Fibroblast of lung (primary cell): ENCODE results near the gene PTRH1. TPM values are rescaled to one million over a fixed set of nuclear protein-coding genes. Genes with fewer than 3 reads are reported as not detected.

Source experiments
- DNase-seq, 2 donors: peaks; one replicate each; pipeline versions ENCODE4 v3.0.0 to v3.0.0-alpha.2; 2010; ENCODE audit warnings: low read depth in 2 of 2
- H2AFZ ChIP-seq: 2 replicates; pipeline ENCODE4 v1.5.1; 2012; ENCODE audit warnings: low read length, control low read depth, inconsistent platforms
- H3K27ac ChIP-seq: 2 replicates; pipeline ENCODE4 v1.5.1; 2011; ENCODE audit warnings: low read length, control low read depth; ENCODE audit not compliant: insufficient read depth
- H3K27me3 ChIP-seq: 2 replicates; pipeline ENCODE4 v1.5.1; 2011; ENCODE audit warnings: mild to moderate bottlenecking, low read length; ENCODE audit not compliant: control insufficient read depth, insufficient read depth
- H3K36me3 ChIP-seq: 2 replicates; pipeline ENCODE4 v1.5.1; 2011; ENCODE audit warnings: low read length; ENCODE audit not compliant: control insufficient read depth, insufficient read depth
- H3K4me1 ChIP-seq: 2 replicates; pipeline ENCODE4 v1.5.1; 2011; ENCODE audit warnings: low read length; ENCODE audit not compliant: control insufficient read depth, insufficient read depth; ENCODE audit errors: extremely low read depth
- H3K4me2 ChIP-seq: 2 replicates; pipeline ENCODE4 v1.5.1; 2011; ENCODE audit warnings: low read length, control low read depth; ENCODE audit not compliant: insufficient read depth; ENCODE audit errors: extremely low read depth
- H3K4me3 ChIP-seq, 4 experiments: fragments of 200-600 bp in 1 of 4; sonication (generic) in 1 of 4; replicated peaks in 1 of 4; 2 replicates each; pipeline ENCODE4 v1.5.1; 2011 to 2016; ENCODE audit warnings: low read length in 4 of 4, low read depth in 3 of 4, mild to moderate bottlenecking in 3 of 4, control low read depth in 2 of 4, inconsistent platforms in 1 of 4, mixed read lengths in 1 of 4; ENCODE audit not compliant: insufficient read depth in 1 of 4; ENCODE audit errors: control extremely low read depth in 1 of 4
- H3K79me2 ChIP-seq: 2 replicates; pipeline ENCODE4 v1.5.1; 2012; ENCODE audit warnings: mild to moderate bottlenecking, low read length, inconsistent platforms; ENCODE audit not compliant: control insufficient read depth, insufficient read depth
- H3K9ac ChIP-seq: 2 replicates; pipeline ENCODE4 v1.5.1; 2011; ENCODE audit warnings: mild to moderate bottlenecking, low read length, control low read depth; ENCODE audit not compliant: insufficient read depth
- H3K9me3 ChIP-seq: 2 replicates; pipeline ENCODE4 v1.5.1; 2012; ENCODE audit warnings: low read depth, low read length; ENCODE audit not compliant: control insufficient read depth, insufficient read depth
- H4K20me1 ChIP-seq: 2 replicates; pipeline ENCODE4 v1.5.1; 2011; ENCODE audit warnings: low read length; ENCODE audit not compliant: control insufficient read depth, insufficient read depth; ENCODE audit errors: extremely low read depth
- EZH2 ChIP-seq: IDR thresholded peaks from 2 replicates; pipeline ENCODE4 v1.5.1; 2012; ENCODE audit warnings: low read length, control low read depth, mild to moderate bottlenecking; ENCODE audit errors: missing control alignments
- polyA plus RNA-seq, 2 donors: library from polyadenylated mRNA; depleted of rRNA in 1 of 2; stranded (reverse) in 1 of 2; unstranded in 1 of 2; fragments of >200 nt; gene quantifications; 2 replicates each; pipeline ENCODE4 v1.2.1, GENCODE V29; 2011 to 2012; ENCODE audit warnings: missing spikeins in 1 of 2
- total RNA-seq: library from RNA; depleted of rRNA; stranded (reverse); fragments of >200 nt; gene quantifications from 2 replicates; pipeline ENCODE4 v1.2.1, GENCODE V29; 2014
- TF ChIP-seq, protein P1 (sequence below), 2 donors: IDR thresholded peaks in 1 of 2; conservative IDR thresholded peaks in 1 of 2; 1 replicate in 1 of 2; 2 replicates in 1 of 2; pipeline ENCODE4 v1.5.1; 2011 to 2012; ENCODE audit warnings: low read length in 2 of 2, control low read depth in 1 of 2, inconsistent platforms in 1 of 2, low read depth in 1 of 2, mild to moderate bottlenecking in 1 of 2

The PTRH1 gene
- total and polyA plus RNA-seq, 2 donors (not counting 1 experiment from before 2014, with no cell fraction given), result 4.9 to 26.1 TPM

DNA sequence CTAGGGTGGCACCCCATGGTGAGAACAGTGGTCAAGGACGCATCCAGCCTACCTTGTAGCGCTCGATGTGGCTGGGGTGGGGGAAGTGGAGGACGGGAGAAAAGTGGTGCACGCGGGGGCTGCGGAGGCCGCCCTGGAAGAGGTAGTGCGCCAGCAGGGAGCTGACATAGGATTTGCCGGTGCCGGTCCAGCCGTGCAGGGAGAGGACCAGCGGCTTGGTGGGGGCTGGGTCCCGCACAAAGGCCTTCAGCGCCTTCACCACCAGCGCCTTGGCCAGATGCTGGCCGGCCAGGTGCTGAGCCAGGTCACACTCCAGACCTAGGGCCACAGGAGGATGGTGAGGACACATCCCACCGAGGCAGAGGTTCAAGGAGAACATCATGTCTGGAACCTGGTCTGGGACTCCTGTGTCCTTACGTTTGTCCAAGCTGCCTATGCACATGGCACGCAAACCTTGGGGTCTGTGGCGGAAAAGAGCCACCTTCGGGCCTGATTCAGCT, 18.8 kb upstream of the PTRH1 start:
- Histone ChIP-seq H3K27ac (peak overlapping the region; percentile 81), H2AFZ (no peak overlapping the region), H3K4me2 (peak overlapping the region; percentile 98), H4K20me1 (no peaks in the 10 kb centered on the region), H3K4me3 (peak overlapping the region; percentile 65 to 76 (median 66)), H3K4me1 (peaks cover 9% of the 10 kb centered on the region), H3K27me3 (no peaks in the 10 kb centered on the region), H3K9ac (peak overlapping the region; percentile 65), H3K36me3 (peaks cover 3% of the 10 kb centered on the region), H3K9me3 (no peaks in the 10 kb centered on the region), H3K79me2 (no peaks in the 10 kb centered on the region)
- DNase-seq, result no peak
- TF ChIP-seq, protein P1, sequence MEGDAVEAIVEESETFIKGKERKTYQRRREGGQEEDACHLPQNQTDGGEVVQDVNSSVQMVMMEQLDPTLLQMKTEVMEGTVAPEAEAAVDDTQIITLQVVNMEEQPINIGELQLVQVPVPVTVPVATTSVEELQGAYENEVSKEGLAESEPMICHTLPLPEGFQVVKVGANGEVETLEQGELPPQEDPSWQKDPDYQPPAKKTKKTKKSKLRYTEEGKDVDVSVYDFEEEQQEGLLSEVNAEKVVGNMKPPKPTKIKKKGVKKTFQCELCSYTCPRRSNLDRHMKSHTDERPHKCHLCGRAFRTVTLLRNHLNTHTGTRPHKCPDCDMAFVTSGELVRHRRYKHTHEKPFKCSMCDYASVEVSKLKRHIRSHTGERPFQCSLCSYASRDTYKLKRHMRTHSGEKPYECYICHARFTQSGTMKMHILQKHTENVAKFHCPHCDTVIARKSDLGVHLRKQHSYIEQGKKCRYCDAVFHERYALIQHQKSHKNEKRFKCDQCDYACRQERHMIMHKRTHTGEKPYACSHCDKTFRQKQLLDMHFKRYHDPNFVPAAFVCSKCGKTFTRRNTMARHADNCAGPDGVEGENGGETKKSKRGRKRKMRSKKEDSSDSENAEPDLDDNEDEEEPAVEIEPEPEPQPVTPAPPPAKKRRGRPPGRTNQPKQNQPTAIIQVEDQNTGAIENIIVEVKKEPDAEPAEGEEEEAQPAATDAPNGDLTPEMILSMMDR (conservative IDR thresholded peaks at IDR 0.05 in 1 of 2, IDR thresholded peaks at IDR 0.05 in 1 of 2; ENCODE audit: low read depth in 1 of 2, low read length in 2 of 2), result no peak
- no peak for TF ChIP-seq EZH2

DNA sequence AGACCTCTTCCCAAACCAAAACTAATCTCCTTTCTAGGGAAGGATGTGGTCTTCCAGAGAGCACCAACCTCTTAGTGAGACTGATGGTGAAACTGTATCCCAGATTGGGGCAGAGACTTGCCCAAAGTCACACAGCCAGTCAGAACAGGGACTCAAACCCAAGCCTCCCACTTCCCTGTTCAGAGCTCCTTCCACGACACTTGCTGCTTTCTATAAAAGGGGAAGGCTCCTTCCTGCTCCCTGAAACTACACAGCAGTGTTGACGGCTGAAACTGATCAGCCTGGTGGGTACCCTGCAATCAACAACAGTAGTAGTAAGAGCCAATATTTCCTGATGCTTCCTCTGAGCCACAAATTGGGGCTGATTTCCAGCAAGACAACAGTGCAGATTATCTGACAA, 18.2 kb upstream of the PTRH1 start:
- H4K20me1 ChIP-seq, result no peaks in the 10 kb centered on the region
- H3K79me2 ChIP-seq, result no peaks in the 10 kb centered on the region
- no peaks in the 10 kb centered on the region for H3K27me3 ChIP-seq
- H3K27ac ChIP-seq, result no peak overlapping the region
- H3K9ac ChIP-seq, result no peak overlapping the region
- TF ChIP-seq EZH2, result no peak
- TF ChIP-seq, protein P1 (conservative IDR thresholded peaks at IDR 0.05 in 1 of 2, IDR thresholded peaks at IDR 0.05 in 1 of 2; ENCODE audit: low read depth in 1 of 2, low read length in 2 of 2), result no peak
- no peak overlapping the region for H3K4me2 ChIP-seq
- H3K9me3 ChIP-seq, result no peaks in the 10 kb centered on the region
- peaks cover 9% of the 10 kb centered on the region for H3K4me1 ChIP-seq
- H3K36me3 ChIP-seq, result peaks cover 3% of the 10 kb centered on the region
- H3K4me3 ChIP-seq, result no peak overlapping the region
- DNase-seq, result no peak
- no peak overlapping the region for H2AFZ ChIP-seq

DNA sequence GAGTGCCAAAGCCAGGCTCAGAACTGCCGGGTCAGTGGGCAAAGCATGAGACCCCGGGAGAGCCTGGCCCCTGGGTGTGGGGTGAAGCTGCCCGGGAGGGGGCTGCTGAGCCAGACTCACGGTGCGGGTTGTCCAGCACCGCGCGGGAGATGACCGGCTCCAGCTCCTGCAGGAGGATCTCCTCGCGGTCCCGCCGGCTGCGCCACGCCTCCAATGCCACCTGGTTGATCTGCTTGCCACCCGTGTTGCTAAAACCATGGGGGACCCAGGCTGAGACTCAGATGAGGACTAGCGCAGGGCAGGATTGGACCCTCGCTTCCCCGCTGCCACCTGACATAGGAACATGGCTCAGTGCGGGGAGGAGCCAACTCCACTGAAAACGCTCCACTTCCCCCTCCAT, 17.0 kb upstream of the PTRH1 start:
- H3K27me3 ChIP-seq, result no peaks in the 10 kb centered on the region
- TF ChIP-seq, protein P1 (conservative IDR thresholded peaks at IDR 0.05 in 1 of 2, IDR thresholded peaks at IDR 0.05 in 1 of 2; ENCODE audit: low read depth in 1 of 2, low read length in 2 of 2), result no peak
- no peak for TF ChIP-seq EZH2
- H3K36me3 ChIP-seq, result peaks cover 3% of the 10 kb centered on the region
- H4K20me1 ChIP-seq, result no peaks in the 10 kb centered on the region
- no peak for DNase-seq
- H3K9me3 ChIP-seq, result no peaks in the 10 kb centered on the region
- H3K9ac ChIP-seq, result no peak overlapping the region
- peaks cover 9% of the 10 kb centered on the region for H3K4me1 ChIP-seq
- no peak overlapping the region for H3K27ac ChIP-seq
- H2AFZ ChIP-seq, result no peak overlapping the region
- H3K4me3 ChIP-seq, result no peak overlapping the region
- H3K4me2 ChIP-seq, result no peak overlapping the region
- H3K79me2 ChIP-seq, result no peaks in the 10 kb centered on the region
